GM12891 (cell line): Measurements from ENCODE around the gene CORO2B.
"Not testable (repeated sequence)": the region's sequence is repeated elsewhere in the genome, so short reads cannot be mapped to it uniquely, and the experiment has no call there.

Source experiments
- DNase-seq: peaks from one replicate; pipeline ENCODE4 v3.0.0; 2011; ENCODE audit warnings: low spot score; ENCODE audit not compliant: insufficient read length
- FAIRE-seq: peaks from 2 replicates; lab custom pipeline; 2011; peaks lifted over from hg19 to GRCh38; lab: Jason Lieb, UNC
- PAX5 ChIP-seq: IDR thresholded peaks from 2 replicates; pipeline ENCODE4 v1.6.1; 2011; ENCODE audit warnings: low read length, moderate library complexity, mild to moderate bottlenecking; ENCODE audit not compliant: insufficient read depth, severe bottlenecking
- POLR2A ChIP-seq: IDR thresholded peaks from 2 replicates; pipeline ENCODE4 v1.6.1; 2011; ENCODE audit warnings: low read depth, low read length, control low read depth
- POLR2AphosphoS5 ChIP-seq: IDR thresholded peaks from 2 replicates; pipeline ENCODE4 v1.6.1; 2011; ENCODE audit warnings: low read depth, low read length, control low read depth
- POU2F2 ChIP-seq: IDR thresholded peaks from 2 replicates; pipeline ENCODE4 v1.6.1; 2011; ENCODE audit warnings: low read depth, mild to moderate bottlenecking, control low read depth, low read length, moderate library complexity
- SPI1 ChIP-seq: IDR thresholded peaks from 2 replicates; pipeline ENCODE4 v1.6.1; 2011; ENCODE audit warnings: low read depth, low read length, control low read depth
- TAF1 ChIP-seq: IDR thresholded peaks from 2 replicates; pipeline ENCODE4 v1.6.1; 2011; ENCODE audit warnings: low read depth, low read length, control low read depth

Gene CORO2B

GRCh38 chr15:68601206-68602197 is 22.7 kb downstream of the CORO2B start:
- no peak for TF ChIP-seq SPI1
- no peak for DNase-seq
- FAIRE-seq = no peak

GRCh38 chr15:68602459-68603215 is 23.8 kb downstream of the CORO2B start:
- no peak for FAIRE-seq

GRCh38 chr15:68603216-68603595 is 24.4 kb downstream of the CORO2B start:
- no peak for DNase-seq
- no peak for FAIRE-seq
- TF ChIP-seq POU2F2 (no peak), PAX5 (no peak), TAF1 (no peak), SPI1 (no peak), POLR2AphosphoS5 (no peak), POLR2A (no peak)

More at GRCh38 chr15:68602459-68603215, 23.8 kb downstream of the CORO2B start:
- TF ChIP-seq SPI1 (no peak), PAX5 (no peak), POU2F2 (no peak), POLR2A (no peak), POLR2AphosphoS5 (no peak), TAF1 (no peak)
- DNase-seq = no peak

- FAIRE-seq (no peak), DNase-seq (no peak)
- TF ChIP-seq TAF1 (no peak), POLR2A (no peak), POU2F2 (no peak), SPI1 (no peak), PAX5 (no peak), POLR2AphosphoS5 (no peak)
Measured at GRCh38 chr15:68603951-68604350, 25.2 kb downstream of the CORO2B start.

- not testable (repeated sequence) for FAIRE-seq, DNase-seq
Measured at GRCh38 chr15:68604840-68605478, 26.2 kb downstream of the CORO2B start.

- no peak for DNase-seq
- TF ChIP-seq POLR2A (no peak), SPI1 (no peak), POU2F2 (no peak), PAX5 (no peak), POLR2AphosphoS5 (no peak), TAF1 (no peak)
- no peak for FAIRE-seq
Measured at GRCh38 chr15:68606375-68606774, 27.6 kb downstream of the CORO2B start.

- DNase-seq = no peak
- FAIRE-seq = no peak
- TF ChIP-seq POU2F2 = no peak
- no peak for TF ChIP-seq TAF1
- no peak for TF ChIP-seq POLR2A
- TF ChIP-seq PAX5 = no peak
- no peak for TF ChIP-seq SPI1
- TF ChIP-seq POLR2AphosphoS5 = no peak
Measured at GRCh38 chr15:68608206-68608843, 29.5 kb downstream of the CORO2B start.

GRCh38 chr15:68608844-68609232 is 30.0 kb downstream of the CORO2B start:
- FAIRE-seq (no peak), DNase-seq (no peak)
- TF ChIP-seq TAF1 = no peak
- no peak for TF ChIP-seq POU2F2
- TF ChIP-seq PAX5 = no peak
- TF ChIP-seq SPI1 = no peak
- no peak for TF ChIP-seq POLR2AphosphoS5
- no peak for TF ChIP-seq POLR2A

- DNase-seq = no peak
- TF ChIP-seq SPI1 = no peak
- no peak for TF ChIP-seq POLR2A
- no peak for TF ChIP-seq POU2F2
- TF ChIP-seq POLR2AphosphoS5 = no peak
- TF ChIP-seq PAX5 = no peak
- FAIRE-seq = no peak
Measured at GRCh38 chr15:68609629-68610028, 30.8 kb downstream of the CORO2B start.
